BJ (cell line): ENCODE measurements around the gene SYNE2. TPM values are rescaled to one million over a fixed set of nuclear protein-coding genes. Genes with fewer than 3 reads are reported as not detected.

ENCODE experiments used
- CTCF ChIA-PET: fragments of 350-600 bp; formaldehyde crosslinking; extraction: SDS; loops from one replicate; lab custom pipeline; 2021; ENCODE audit warnings: antibody characterized with exemption, inconsistent platforms; lab: Yijun Ruan, JAX
- POLR2A ChIA-PET: fragments of 300-600 bp; sonication (Branson Sonifier 250); formaldehyde crosslinking; extraction: SDS; loops from one replicate; lab custom pipeline; 2021; ENCODE audit warnings: antibody characterized with exemption; lab: Charles Lee
- DNase-seq: peaks from one replicate; pipeline ENCODE4 v3.0.0-alpha.2; 2011; ENCODE audit warnings: low read depth
- H3K27me3 ChIP-seq: 2 replicates; pipeline ENCODE4 v1.6.0; 2011; ENCODE audit warnings: low read length; ENCODE audit not compliant: control insufficient read depth, insufficient read depth
- H3K36me3 ChIP-seq: 2 replicates; pipeline ENCODE4 v1.5.1; 2011; ENCODE audit warnings: low read length; ENCODE audit not compliant: control insufficient read depth, insufficient read depth
- H3K4me3 ChIP-seq: 2 replicates; pipeline ENCODE4 v1.5.1; 2011; ENCODE audit warnings: low read depth, mild to moderate bottlenecking, control low read depth, low read length
- CTCF ChIP-seq: IDR thresholded peaks from 2 replicates; pipeline ENCODE4 v1.5.1; 2011; ENCODE audit warnings: low read depth, mild to moderate bottlenecking, control low read depth, inconsistent platforms, low read length, moderate library complexity; ENCODE audit not compliant: insufficient read depth
- polyA plus RNA-seq: library from polyadenylated mRNA; depleted of rRNA; stranded (reverse); fragments of >200 nt; gene quantifications from 2 replicates; pipeline ENCODE4 v1.2.3, GENCODE V29; 2011

Gene SYNE2
- polyA plus RNA-seq, 1 experiment, result 5.2 TPM

GRCh38 chr14:64081174-64081746, 228.5 kb downstream of the SYNE2 start:
- Histone ChIP-seq H3K27me3 (no peaks in the 10 kb centered on the region), H3K36me3 (no peaks in the 10 kb centered on the region), H3K4me3 (no peak overlapping the region)
- ChIA-PET POLR2A (no interaction called here), CTCF (interaction anchor here (1.5 kb wide), 1 partner anchor 9 kb away, joined by 3 read pairs; no protein-coding TSS in a partner anchor)
- no peak for DNase-seq
- TF ChIP-seq CTCF, result no peak

GRCh38 chr14:64082837-64083236, 230.0 kb downstream of the SYNE2 start:
- no peaks in the 10 kb centered on the region for H3K36me3 ChIP-seq
- H3K4me3 ChIP-seq, result no peak overlapping the region
- H3K27me3 ChIP-seq, result no peaks in the 10 kb centered on the region
- no peak for DNase-seq
- ChIA-PET CTCF (no interaction called here), POLR2A (no interaction called here)
- TF ChIP-seq CTCF, result no peak

GRCh38 chr14:64088647-64088964, 235.8 kb downstream of the SYNE2 start:
- POLR2A ChIA-PET, result no interaction called here
- DNase-seq, result no peak
- Histone ChIP-seq H3K4me3 (no peak overlapping the region), H3K27me3 (no peaks in the 10 kb centered on the region), H3K36me3 (no peaks in the 10 kb centered on the region)
- CTCF ChIA-PET, result no interaction called here
- TF ChIP-seq CTCF, result no peak

GRCh38 chr14:64089920-64090319, 237.1 kb downstream of the SYNE2 start:
- DNase-seq, result no peak
- ChIA-PET CTCF (no interaction called here), POLR2A (no interaction called here)
- no peak for TF ChIP-seq CTCF
- no peaks in the 10 kb centered on the region for H3K27me3 ChIP-seq
- H3K36me3 ChIP-seq, result no peaks in the 10 kb centered on the region
- H3K4me3 ChIP-seq, result no peak overlapping the region

- CTCF ChIA-PET, result interaction anchor here (0.8 kb wide), 1 partner anchor 30 kb away, joined by 3 read pairs; no protein-coding TSS in a partner anchor
- Histone ChIP-seq H3K4me3 (no peak overlapping the region), H3K27me3 (no peaks in the 10 kb centered on the region), H3K36me3 (no peaks in the 10 kb centered on the region)
- POLR2A ChIA-PET, result no interaction called here
- TF ChIP-seq CTCF, result no peak
- no peak for DNase-seq
Measured at GRCh38 chr14:64091217-64091616, 238.4 kb downstream of the SYNE2 start.
